ENCODE results near the gene EXT2. TPM values are rescaled to one million over a fixed set of nuclear protein-coding genes. Genes with fewer than 3 reads are reported as not detected.
A peak's percentile ranks its signal among the peaks of the same experiment; 100 is the strongest.

EXT2 gene
- total RNA-seq, 1 experiment from 2014 or later = 42.9 TPM

- Histone ChIP-seq H2AFZ (ENCODE audit: low read length) (no peak overlapping the region), H3K79me1 (ENCODE audit: insufficient read depth, low read depth, low read length, poor library complexity, severe bottlenecking) (no peaks in the 10 kb centered on the region), H4K5ac (ENCODE audit: insufficient read length, low read depth, low read length) (no peak overlapping the region), H3K27ac (ENCODE audit: insufficient read length, low read depth, low read length) (no peak overlapping the region), H2BK12ac (ENCODE audit: insufficient read length, low read depth, low read length) (no peak overlapping the region), H2AK5ac (ENCODE audit: insufficient read length, low read length) (no peak overlapping the region), H2BK20ac (ENCODE audit: low read depth, low read length, poor library complexity, severe bottlenecking) (no peak overlapping the region), H3K23ac (ENCODE audit: insufficient read length, low read depth, low read length) (no peak overlapping the region), H3K4me2 (ENCODE audit: insufficient read depth, insufficient read length, low read length) (no peak overlapping the region), H2BK120ac (ENCODE audit: low read depth, low read length, poor library complexity, severe bottlenecking) (no peak overlapping the region), H3K79me2 (ENCODE audit: insufficient read depth, low read length) (no peaks in the 10 kb centered on the region), H3K18ac (ENCODE audit: insufficient read length, low read depth, low read length) (no peak overlapping the region), H2BK15ac (ENCODE audit: low read depth, low read length) (no peak overlapping the region), H3T11ph (ENCODE audit: low read length) (no peak overlapping the region), H3K4ac (ENCODE audit: low read depth, low read length) (no peak overlapping the region), H2BK5ac (ENCODE audit: insufficient read length, low read length) (no peak overlapping the region), H3K9me3 (ENCODE audit: control insufficient read depth, low read depth, low read length) (no peaks in the 10 kb centered on the region), H3K23me2 (ENCODE audit: insufficient read length, low read depth, low read length, poor library complexity, severe bottlenecking) (no peaks in the 10 kb centered on the region), H4K8ac (replicated peaks; ENCODE audit: insufficient read length, low read depth, low read length) (no peak overlapping the region), H3K4me1 (ENCODE audit: insufficient read depth, low read length) (peaks cover 7% of the 10 kb centered on the region), H3K14ac (ENCODE audit: insufficient read depth, low read length) (no peak overlapping the region), H4K91ac (ENCODE audit: insufficient read length, low read depth, low read length) (no peak overlapping the region), H4K20me1 (ENCODE audit: control insufficient read depth, insufficient read depth, insufficient read length) (no peaks in the 10 kb centered on the region), H3K27me3 (ENCODE audit: insufficient read depth, low read length) (no peaks in the 10 kb centered on the region), H3K9ac (ENCODE audit: extremely low read depth, insufficient read length, low read length) (no peak overlapping the region), H3K56ac (ENCODE audit: insufficient read length, low read depth, low read length) (no peak overlapping the region)
- peak overlapping the region in 2 of 3 experiments; percentile 32 to 66; a peak in 3 of 7 replicates for H3K27ac Mint-ChIP-seq
- no peaks in the 10 kb centered on the region; a peak in 1 of 7 replicates for H3K36me3 Mint-ChIP-seq (ENCODE audit: insufficient read depth in 1 of 3, low read depth in 3 of 3)
- no peak overlapping the region for H3K4me3 Mint-ChIP-seq
- no CpG with 5 or more reads among the region's 4 CpGs for WGBS (ENCODE audit: extremely low coverage, insufficient read length, low lambda C conversion rate)
- no peak for TF ChIP-seq CTCF (conservative IDR thresholded peaks at IDR 0.05)
- no peaks in the 10 kb centered on the region for H3K27me3 Mint-ChIP-seq (ENCODE audit: low read depth)
- no peaks in the 10 kb centered on the region; a peak in 1 of 5 replicates for H3K9me3 Mint-ChIP-seq
- no peak for DNase-seq
- peaks cover 17 to 18% of the 10 kb centered on the region in 2 experiments for H3K4me1 Mint-ChIP-seq
Measured at GRCh38 chr11:44179173-44179572, 83.7 kb downstream of the EXT2 start.
